Endothelial cell (in vitro differentiated cells): ENCODE data around the gene GPI. TPM values are rescaled to one million over a fixed set of nuclear protein-coding genes. Genes with fewer than 3 reads are reported as not detected.

Source experiments
- DNase-seq: peaks from one replicate; pipeline ENCODE4 v3.0.0; 2021; ENCODE audit warnings: low spot score
- H3K27ac Mint-ChIP-seq: one replicate; pipeline ENCODE4 v1.8.0; 2021; ENCODE audit warnings: mixed read lengths, inconsistent platforms; ENCODE audit not compliant: unreplicated experiment
- H3K27me3 Mint-ChIP-seq: one replicate; pipeline ENCODE4 v1.8.0; 2021; ENCODE audit warnings: mild to moderate bottlenecking, moderate library complexity, mixed read lengths, inconsistent platforms; ENCODE audit not compliant: unreplicated experiment
- H3K36me3 Mint-ChIP-seq: one replicate; pipeline ENCODE4 v1.8.0; 2021; ENCODE audit warnings: mild to moderate bottlenecking, low read depth, mixed read lengths, inconsistent platforms; ENCODE audit not compliant: unreplicated experiment
- H3K4me1 Mint-ChIP-seq: one replicate; pipeline ENCODE4 v1.8.0; 2021; ENCODE audit warnings: mild to moderate bottlenecking, mixed read lengths, inconsistent platforms; ENCODE audit not compliant: unreplicated experiment
- H3K4me3 Mint-ChIP-seq: one replicate; pipeline ENCODE4 v1.8.0; 2021; ENCODE audit warnings: mild to moderate bottlenecking, mixed read lengths, inconsistent platforms; ENCODE audit not compliant: unreplicated experiment
- H3K9me3 Mint-ChIP-seq: one replicate; pipeline ENCODE4 v1.8.0; 2021; ENCODE audit warnings: mixed read lengths, inconsistent platforms; ENCODE audit not compliant: unreplicated experiment
- total RNA-seq: library from RNA; stranded (reverse); fragmentation: NEBNext Ultra II Directional; extraction: Animal tissue kit (Norgen Biotek cat#: 25700); gene quantifications from one replicate; pipeline ENCODE4 v1.2.1, GENCODE V29; 2021; ENCODE audit not compliant: unreplicated experiment
- TF ChIP-seq, protein P1 (sequence below): fragments of 200-600 bp; sonication (generic); IDR thresholded peaks from one replicate; pipeline ENCODE4 v1.5.0; 2021; ENCODE audit warnings: antibody characterized with exemption; ENCODE audit not compliant: unreplicated experiment

GPI gene
- total RNA-seq, 1 donor from 2014 or later = 133 TPM

- no peak for DNase-seq
- Mint-ChIP-seq H3K4me3 (no peak overlapping the region), H3K4me1 (peaks cover 10% of the 10 kb centered on the region), H3K9me3 (no peaks in the 10 kb centered on the region), H3K27me3 (peaks cover 2% of the 10 kb centered on the region), H3K36me3 (peaks cover 44% of the 10 kb centered on the region), H3K27ac (no peak overlapping the region)
- TF ChIP-seq, protein P1, sequence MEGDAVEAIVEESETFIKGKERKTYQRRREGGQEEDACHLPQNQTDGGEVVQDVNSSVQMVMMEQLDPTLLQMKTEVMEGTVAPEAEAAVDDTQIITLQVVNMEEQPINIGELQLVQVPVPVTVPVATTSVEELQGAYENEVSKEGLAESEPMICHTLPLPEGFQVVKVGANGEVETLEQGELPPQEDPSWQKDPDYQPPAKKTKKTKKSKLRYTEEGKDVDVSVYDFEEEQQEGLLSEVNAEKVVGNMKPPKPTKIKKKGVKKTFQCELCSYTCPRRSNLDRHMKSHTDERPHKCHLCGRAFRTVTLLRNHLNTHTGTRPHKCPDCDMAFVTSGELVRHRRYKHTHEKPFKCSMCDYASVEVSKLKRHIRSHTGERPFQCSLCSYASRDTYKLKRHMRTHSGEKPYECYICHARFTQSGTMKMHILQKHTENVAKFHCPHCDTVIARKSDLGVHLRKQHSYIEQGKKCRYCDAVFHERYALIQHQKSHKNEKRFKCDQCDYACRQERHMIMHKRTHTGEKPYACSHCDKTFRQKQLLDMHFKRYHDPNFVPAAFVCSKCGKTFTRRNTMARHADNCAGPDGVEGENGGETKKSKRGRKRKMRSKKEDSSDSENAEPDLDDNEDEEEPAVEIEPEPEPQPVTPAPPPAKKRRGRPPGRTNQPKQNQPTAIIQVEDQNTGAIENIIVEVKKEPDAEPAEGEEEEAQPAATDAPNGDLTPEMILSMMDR = no peak
Measured at GRCh38 chr19:34337739-34338138, 27.3 kb upstream of the GPI start.

- peak overlapping the region; percentile 54 for H3K4me3 Mint-ChIP-seq
- TF ChIP-seq, protein P1 = no peak
- no peak for DNase-seq
- no peaks in the 10 kb centered on the region for H3K9me3 Mint-ChIP-seq
- H3K27ac Mint-ChIP-seq = no peak overlapping the region
- H3K36me3 Mint-ChIP-seq = peaks cover 53% of the 10 kb centered on the region
- H3K27me3 Mint-ChIP-seq = peaks cover 2% of the 10 kb centered on the region
- no peaks in the 10 kb centered on the region for H3K4me1 Mint-ChIP-seq
Measured at GRCh38 chr19:34341935-34342680, 22.9 kb upstream of the GPI start.

GRCh38 chr19:34343751-34344150 is 21.2 kb upstream of the GPI start:
- H3K27ac Mint-ChIP-seq = no peak overlapping the region
- no peak overlapping the region for H3K4me3 Mint-ChIP-seq
- TF ChIP-seq, protein P1 = no peak
- H3K36me3 Mint-ChIP-seq = peaks cover 50% of the 10 kb centered on the region
- no peak for DNase-seq
- H3K4me1 Mint-ChIP-seq = no peaks in the 10 kb centered on the region
- peaks cover 2% of the 10 kb centered on the region for H3K27me3 Mint-ChIP-seq
- no peaks in the 10 kb centered on the region for H3K9me3 Mint-ChIP-seq

DNA sequence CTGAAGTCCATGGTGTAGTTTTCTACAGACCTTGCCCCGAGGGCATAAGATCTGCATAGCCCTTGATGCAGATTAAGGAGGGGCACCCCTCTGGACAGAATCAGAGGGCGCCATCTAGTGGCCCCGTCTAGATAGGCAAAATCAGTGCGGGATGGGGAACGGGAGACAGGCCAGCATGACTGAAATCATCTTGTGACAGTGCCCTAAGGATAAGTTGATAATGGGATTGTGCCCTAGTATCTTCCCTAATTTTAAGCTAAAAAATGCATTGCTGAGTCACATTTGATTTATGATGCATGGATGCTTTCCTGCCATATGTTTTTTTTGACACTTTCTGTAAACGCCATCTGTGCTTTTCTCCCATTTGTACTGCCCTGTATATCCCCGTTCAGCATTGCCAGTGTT is 19.0 kb upstream of the GPI start:
- Mint-ChIP-seq H3K27ac (no peak overlapping the region), H3K27me3 (no peaks in the 10 kb centered on the region), H3K36me3 (peaks cover 45% of the 10 kb centered on the region), H3K4me1 (no peaks in the 10 kb centered on the region), H3K9me3 (no peaks in the 10 kb centered on the region), H3K4me3 (no peak overlapping the region)
- TF ChIP-seq, protein P1 = peak; percentile 81
- peak; percentile 85 for DNase-seq

GRCh38 chr19:34347561-34348165 is 17.3 kb upstream of the GPI start:
- H3K27ac Mint-ChIP-seq = no peak overlapping the region
- H3K4me1 Mint-ChIP-seq = no peaks in the 10 kb centered on the region
- no peak for DNase-seq
- no peak overlapping the region for H3K4me3 Mint-ChIP-seq
- H3K9me3 Mint-ChIP-seq = no peaks in the 10 kb centered on the region
- TF ChIP-seq, protein P1 = no peak
- no peaks in the 10 kb centered on the region for H3K27me3 Mint-ChIP-seq
- H3K36me3 Mint-ChIP-seq = peaks cover 37% of the 10 kb centered on the region
